Thoracic aorta (tissue), 2 donors: ENCODE results near the gene HSF5. TPM values are rescaled to one million over a fixed set of nuclear protein-coding genes. Genes with fewer than 3 reads are reported as not detected.

Source experiments
- ATAC-seq: fragments of 150-250 bp; one replicate; pipeline ENCODE4 v1.8.0; 2017; ENCODE audit warnings: low read depth; ENCODE audit not compliant: insufficient number of reproducible peaks, low FRiP score
- DNase-seq: peaks from one replicate; pipeline ENCODE4 v3.0.0-alpha.2; 2020; ENCODE audit warnings: low spot score
- H3K27ac ChIP-seq, 2 donors: fragments of 200-600 bp; sonication (generic); 1 replicate in 1 of 2; 2 replicates in 1 of 2; pipeline ENCODE4 v1.5.1; 2016; ENCODE audit warnings: mild to moderate bottlenecking in 2 of 2, moderate library complexity in 2 of 2
- H3K27me3 ChIP-seq: fragments of 200-600 bp; sonication (generic); replicated peaks from 2 replicates; pipeline ENCODE4 v1.6.0; 2016; ENCODE audit warnings: mild to moderate bottlenecking; ENCODE audit not compliant: insufficient read depth
- H3K36me3 ChIP-seq: fragments of 200-600 bp; sonication (generic); one replicate; pipeline ENCODE4 v1.5.1; 2016
- H3K4me1 ChIP-seq, 2 donors: fragments of 200-600 bp; sonication (generic); 1 replicate in 1 of 2; 2 replicates in 1 of 2; pipeline versions ENCODE4 v1.5.1 to v1.6.0; 2016; ENCODE audit warnings: low read depth in 2 of 2, mild to moderate bottlenecking in 1 of 2; ENCODE audit not compliant: control insufficient read depth in 1 of 2
- H3K4me3 ChIP-seq: fragments of 200-600 bp; sonication (generic); 2 replicates; pipeline ENCODE4 v1.5.1; 2016; ENCODE audit warnings: mild to moderate bottlenecking
- H3K9me3 ChIP-seq: fragments of 200-600 bp; sonication (generic); 2 replicates; pipeline ENCODE4 v1.5.1; 2016
- CTCF ChIP-seq: fragments of 200-600 bp; sonication (generic); IDR thresholded peaks from one replicate; pipeline ENCODE4 v1.5.1; 2019; ENCODE audit warnings: antibody characterized with exemption
- total RNA-seq, 2 donors: library from RNA; depleted of rRNA; stranded (reverse); fragments of >200 nt; gene quantifications; one replicate each; pipeline versions ENCODE4 v1.1.0 to v1.2.3, GENCODE V29; 2016

HSF5 gene
- total RNA-seq, 2 donors from 2014 or later, result 0.14 TPM; not detected in 1

GRCh38 chr17:58386708-58387107 lies 101.5 kb downstream of the HSF5 start:
- no peak for TF ChIP-seq CTCF
- H3K36me3 ChIP-seq, result no peaks in the 10 kb centered on the region
- H3K4me1 ChIP-seq, result no peaks in the 10 kb centered on the region
- no peak overlapping the region for H3K4me3 ChIP-seq
- no peaks in the 10 kb centered on the region for H3K27me3 ChIP-seq
- H3K27ac ChIP-seq, result no peak overlapping the region
- no peak for DNase-seq
- ATAC-seq, result no peak
- H3K9me3 ChIP-seq, result no peaks in the 10 kb centered on the region

GRCh38 chr17:58385359-58385899 lies 102.8 kb downstream of the HSF5 start:
- no peaks in the 10 kb centered on the region for H3K4me1 ChIP-seq
- H3K36me3 ChIP-seq, result no peaks in the 10 kb centered on the region
- no peaks in the 10 kb centered on the region for H3K9me3 ChIP-seq
- H3K27ac ChIP-seq, result no peak overlapping the region
- H3K4me3 ChIP-seq, result no peak overlapping the region
- no peak for ATAC-seq
- DNase-seq, result no peak
- no peak for TF ChIP-seq CTCF
- H3K27me3 ChIP-seq, result no peaks in the 10 kb centered on the region

- Histone ChIP-seq H3K36me3 (no peaks in the 10 kb centered on the region), H3K27me3 (no peaks in the 10 kb centered on the region), H3K27ac (no peak overlapping the region), H3K9me3 (no peaks in the 10 kb centered on the region), H3K4me1 (no peaks in the 10 kb centered on the region), H3K4me3 (no peak overlapping the region)
- DNase-seq, result no peak
- TF ChIP-seq CTCF, result no peak
- ATAC-seq, result no peak
These were observed 103.3 kb downstream of the HSF5 start for GRCh38 chr17:58384897-58385296.

GRCh38 chr17:58383892-58384462 lies 104.2 kb downstream of the HSF5 start:
- Histone ChIP-seq H3K36me3 (no peaks in the 10 kb centered on the region), H3K4me3 (no peak overlapping the region), H3K4me1 (no peaks in the 10 kb centered on the region), H3K27ac (no peak overlapping the region), H3K9me3 (no peaks in the 10 kb centered on the region), H3K27me3 (no peaks in the 10 kb centered on the region)
- no peak for TF ChIP-seq CTCF
- no peak for DNase-seq
- ATAC-seq, result no peak

- no peaks in the 10 kb centered on the region for H3K9me3 ChIP-seq
- H3K4me3 ChIP-seq, result no peak overlapping the region
- H3K36me3 ChIP-seq, result no peaks in the 10 kb centered on the region
- no peak for TF ChIP-seq CTCF
- no peaks in the 10 kb centered on the region for H3K27me3 ChIP-seq
- ATAC-seq, result no peak
- DNase-seq, result no peak
- no peaks in the 10 kb centered on the region for H3K4me1 ChIP-seq
- no peak overlapping the region for H3K27ac ChIP-seq
These were observed 105.4 kb downstream of the HSF5 start for GRCh38 chr17:58382872-58383242.
